Adrenal gland (tissue), 12 donors: ENCODE measurements around the gene GLCCI1. TPM values are rescaled to one million over a fixed set of nuclear protein-coding genes. Genes with fewer than 3 reads are reported as not detected.

ENCODE experiments used
- DNase-seq, 7 donors: peaks; one replicate each; pipeline ENCODE4 v3.0.0-alpha.2; 2019 to 2020
- H3K27ac ChIP-seq, 5 donors: fragments of 200-600 bp; sonication (generic) in 4 of 5; 1 replicate in 3 of 5; 2 replicates in 2 of 5; pipeline versions ENCODE4 v1.5.1 to v1.8.0; 2016 to 2020; ENCODE audit warnings: mild to moderate bottlenecking in 1 of 5
- H3K27me3 ChIP-seq: fragments of 200-600 bp; 2 replicates; pipeline ENCODE4 v1.8.0; 2021
- H3K36me3 ChIP-seq, 2 donors: fragments of 200-600 bp; replicated peaks in 1 of 2; 1 replicate in 1 of 2; 2 replicates in 1 of 2; pipeline versions ENCODE4 v1.5.1 to v1.8.0; 2018 to 2022
- H3K4me1 ChIP-seq, 2 donors: fragments of 200-600 bp; replicated peaks in 1 of 2; 1 replicate in 1 of 2; 2 replicates in 1 of 2; pipeline versions ENCODE4 v1.5.1 to v1.8.0; 2018 to 2021
- H3K4me3 ChIP-seq, 4 donors: fragments of 200-600 bp; sonication (generic) in 3 of 4; one replicate each; pipeline ENCODE4 v1.5.1; 2016 to 2018
- H3K9me3 ChIP-seq, 3 donors: fragments of 200-600 bp; sonication (generic) in 1 of 3; replicated peaks in 1 of 3; 1 replicate in 2 of 3; 2 replicates in 1 of 3; pipeline versions ENCODE4 v1.5.1 to v1.8.0; 2016 to 2021
- POLR2A ChIP-seq, 2 donors: fragments of 450-650 bp; IDR thresholded peaks; one replicate each; pipeline ENCODE4 v1.6.1; 2017; ENCODE audit warnings: antibody characterized with exemption in 2 of 2, mild to moderate bottlenecking in 2 of 2, moderate library complexity in 1 of 2
- WGBS, 4 donors: extraction: QIAGEN DNeasy Blood & Tissue Kit in 2 of 4; methylation state at CpG; one replicate each; pipeline versions ENCODE4 v1.1.5 to v1.1.7; 2013 to 2017; 5-methylcytosine and 5-hydroxymethylcytosine counted together
- intact Hi-C, 2 donors: fragments of 100-400 bp; cut with DNase I; formaldehyde crosslinking; loops; one replicate each; pipeline versions ENCODE4 v1.14.1 to v1.15.0; 2022 to 2023
- polyA plus RNA-seq, 3 donors: library from polyadenylated mRNA; stranded (reverse); fragments of 200-250 nt in 2 of 3; fragments of 350-450 nt in 1 of 3; fragmentation: Illumina TruSeq in 1 of 3; extraction: RNeasy Lipid Tissue Mini Kit (QIAGEN cat#74804) in 1 of 3; gene quantifications; one replicate each; pipeline ENCODE4 v1.2.3, GENCODE V29; 2013 to 2014
- total RNA-seq, 9 donors: library from RNA; depleted of rRNA in 4 of 9; stranded (reverse); fragments of >200 nt in 4 of 9; fragments of 120-200 nt in 1 of 9; fragmentation: NEBNext Ultra II Directional in 1 of 9; extraction: Animal tissue kit (Norgen Biotek cat#: 25700) in 1 of 9; gene quantifications; one replicate each; pipeline versions ENCODE4 v1.1.0 to v1.2.4, GENCODE V29; 2013 to 2023
- TF ChIP-seq, protein P1 (sequence below), 6 experiments: fragments of 450-650 bp in 4 of 6; fragments of 200-600 bp in 2 of 6; sonication (generic) in 1 of 6; IDR thresholded peaks; 1 replicate in 5 of 6; 2 replicates in 1 of 6; pipeline versions ENCODE4 v1.5.1 to v1.8.0; 2016 to 2021; ENCODE audit warnings: antibody characterized with exemption in 6 of 6, mild to moderate bottlenecking in 2 of 6, moderate library complexity in 1 of 6
- donor health status: healthy with polysubstance abuse.
- donor health status: Bipolar disorder and iron deficiency.
- donor health status: DM: yes; HTN: yes; CAD: no.
- donor health status: DM: no; HTN: no; CAD: no.
- donor health status: DM: no; HTN: no; CAD: no.
- donor health status: DM: yes; HTN: yes; CAD: no.

GLCCI1 gene
- total and polyA plus RNA-seq, 12 donors: 2.4 to 23.6 (median 8.2) TPM

DNA sequence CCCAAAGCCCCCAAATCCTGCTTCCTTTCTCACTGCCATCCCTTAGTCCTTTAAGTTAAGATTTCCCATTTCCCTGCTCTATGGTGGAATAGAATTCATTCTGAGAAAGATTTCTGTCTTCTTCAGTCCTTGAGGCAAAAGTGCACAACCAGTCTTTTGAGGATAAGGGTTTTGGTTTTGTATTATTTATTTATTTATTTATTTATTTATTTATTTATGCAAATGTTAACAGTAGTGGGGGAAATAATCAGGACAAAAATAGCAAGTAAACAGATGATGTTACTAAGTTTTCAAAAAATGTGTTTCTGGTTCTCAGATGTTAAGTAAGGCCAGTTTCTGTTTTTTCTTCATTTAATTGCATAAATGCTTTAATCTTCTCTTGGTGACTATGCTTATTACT is 84.2 kb downstream of the GLCCI1 start:
- TF ChIP-seq POLR2A (IDR thresholded peaks at IDR 0.05): no peak
- TF ChIP-seq, protein P1, sequence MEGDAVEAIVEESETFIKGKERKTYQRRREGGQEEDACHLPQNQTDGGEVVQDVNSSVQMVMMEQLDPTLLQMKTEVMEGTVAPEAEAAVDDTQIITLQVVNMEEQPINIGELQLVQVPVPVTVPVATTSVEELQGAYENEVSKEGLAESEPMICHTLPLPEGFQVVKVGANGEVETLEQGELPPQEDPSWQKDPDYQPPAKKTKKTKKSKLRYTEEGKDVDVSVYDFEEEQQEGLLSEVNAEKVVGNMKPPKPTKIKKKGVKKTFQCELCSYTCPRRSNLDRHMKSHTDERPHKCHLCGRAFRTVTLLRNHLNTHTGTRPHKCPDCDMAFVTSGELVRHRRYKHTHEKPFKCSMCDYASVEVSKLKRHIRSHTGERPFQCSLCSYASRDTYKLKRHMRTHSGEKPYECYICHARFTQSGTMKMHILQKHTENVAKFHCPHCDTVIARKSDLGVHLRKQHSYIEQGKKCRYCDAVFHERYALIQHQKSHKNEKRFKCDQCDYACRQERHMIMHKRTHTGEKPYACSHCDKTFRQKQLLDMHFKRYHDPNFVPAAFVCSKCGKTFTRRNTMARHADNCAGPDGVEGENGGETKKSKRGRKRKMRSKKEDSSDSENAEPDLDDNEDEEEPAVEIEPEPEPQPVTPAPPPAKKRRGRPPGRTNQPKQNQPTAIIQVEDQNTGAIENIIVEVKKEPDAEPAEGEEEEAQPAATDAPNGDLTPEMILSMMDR (IDR thresholded peaks at IDR 0.05): no peak
- Histone ChIP-seq H3K27ac (no peak overlapping the region), H3K27me3 (no peaks in the 10 kb centered on the region), H3K9me3 (no peaks in the 10 kb centered on the region), H3K4me1 (no peaks in the 10 kb centered on the region), H3K36me3 (peaks cover 0 to 4% of the 10 kb centered on the region in 2 donors), H3K4me3 (no peak overlapping the region)
- DNase-seq: no peak
- intact Hi-C loops: no loop called here

DNA sequence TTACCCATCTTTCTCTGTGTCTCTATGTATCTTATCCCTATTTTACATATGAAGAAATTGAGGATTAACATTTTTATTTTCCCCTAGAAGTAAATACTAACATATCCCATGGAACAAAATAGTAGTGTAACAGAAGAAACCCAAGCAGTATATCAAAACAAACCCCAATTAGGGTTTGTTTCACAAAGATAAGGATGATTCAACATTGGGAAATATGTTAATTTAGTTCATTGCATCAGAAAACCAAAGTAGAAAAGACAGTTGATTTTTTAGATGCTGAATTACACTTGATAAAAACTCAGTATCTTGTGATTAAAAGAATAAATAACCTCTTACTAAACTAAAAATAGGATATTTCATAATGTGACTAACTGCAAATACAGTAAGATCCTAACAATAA is 87.8 kb downstream of the GLCCI1 start:
- DNase-seq: no peak
- H3K4me3 ChIP-seq: no peak overlapping the region
- H3K36me3 ChIP-seq: peaks cover 0 to 4% of the 10 kb centered on the region in 2 donors
- no peak overlapping the region for H3K27ac ChIP-seq
- intact Hi-C loops: no loop called here
- TF ChIP-seq, protein P1 (IDR thresholded peaks at IDR 0.05): no peak
- TF ChIP-seq POLR2A (IDR thresholded peaks at IDR 0.05): no peak
- H3K9me3 ChIP-seq: no peaks in the 10 kb centered on the region
- peaks cover 0 to 8% of the 10 kb centered on the region in 2 donors for H3K4me1 ChIP-seq
- H3K27me3 ChIP-seq: no peaks in the 10 kb centered on the region

DNA sequence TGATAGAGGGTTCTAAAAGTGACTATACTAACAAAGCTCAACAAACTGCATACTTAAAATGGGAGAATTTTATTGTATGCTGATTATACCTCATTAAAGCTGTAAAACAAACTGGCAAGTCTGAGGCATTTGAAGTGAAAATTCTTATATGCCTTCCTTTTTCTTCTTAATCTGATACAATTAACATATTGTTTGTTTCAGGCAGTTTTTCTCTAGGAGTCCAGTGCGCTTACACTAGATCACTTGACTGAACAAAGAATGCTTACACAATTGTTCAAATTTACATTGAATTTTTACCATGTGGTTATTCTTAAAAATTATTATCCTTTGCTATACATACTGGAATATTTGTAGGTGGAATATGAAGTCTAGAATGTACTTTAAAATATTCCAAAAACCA is 89.0 kb downstream of the GLCCI1 start:
- Histone ChIP-seq H3K4me3 (no peak overlapping the region), H3K27ac (no peak overlapping the region), H3K9me3 (no peaks in the 10 kb centered on the region), H3K36me3 (peaks cover 0 to 4% of the 10 kb centered on the region in 2 donors), H3K27me3 (no peaks in the 10 kb centered on the region), H3K4me1 (peaks cover 0 to 8% of the 10 kb centered on the region in 2 donors)
- 88 to 100% (median 98%) methylated on average over 1 of the region's 1 CpG for WGBS, 4 donors
- intact Hi-C loops: no loop called here
- TF ChIP-seq, protein P1 (IDR thresholded peaks at IDR 0.05): no peak
- TF ChIP-seq POLR2A (IDR thresholded peaks at IDR 0.05): no peak
- no peak for DNase-seq

DNA sequence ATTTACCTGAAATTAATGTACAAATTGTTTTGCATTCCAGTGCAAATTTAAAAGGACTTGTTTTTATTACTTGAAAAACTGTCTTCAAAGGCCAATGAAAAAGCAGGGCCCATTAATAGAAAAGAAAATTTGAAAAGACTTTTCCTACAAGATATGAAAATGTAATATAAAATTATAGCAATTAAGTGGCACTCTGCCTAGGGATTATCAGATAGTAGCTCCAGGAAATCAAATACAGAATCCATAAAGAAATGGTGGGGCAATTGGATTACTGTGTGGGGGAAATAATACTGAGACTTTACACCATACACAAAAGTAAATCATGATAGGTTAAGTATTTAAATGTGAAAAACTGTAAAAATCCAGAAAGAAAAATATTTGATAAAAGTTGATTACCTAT is 89.7 kb downstream of the GLCCI1 start:
- TF ChIP-seq, protein P1 (IDR thresholded peaks at IDR 0.05): no peak
- no peak for TF ChIP-seq POLR2A (IDR thresholded peaks at IDR 0.05)
- DNase-seq: no peak
- peaks cover 0 to 4% of the 10 kb centered on the region in 2 donors for H3K36me3 ChIP-seq
- peaks cover 0 to 8% of the 10 kb centered on the region in 2 donors for H3K4me1 ChIP-seq
- H3K27me3 ChIP-seq: no peaks in the 10 kb centered on the region
- no peaks in the 10 kb centered on the region for H3K9me3 ChIP-seq
- H3K4me3 ChIP-seq: no peak overlapping the region
- H3K27ac ChIP-seq: no peak overlapping the region
- intact Hi-C loops: no loop called here
